LHCN-M2 (cell line): ENCODE measurements around the gene OR51B2. TPM values are rescaled to one million over a fixed set of nuclear protein-coding genes. Genes with fewer than 3 reads are reported as not detected.
A peak's percentile ranks its signal among the peaks of the same experiment; 100 is the strongest.

Experiments
- DNase-seq: peaks from one replicate; pipeline ENCODE4 v3.0.0-alpha.2; 2012; ENCODE audit warnings: low read depth
- total RNA-seq: library from RNA; depleted of rRNA; stranded (reverse); fragments of >200 nt; gene quantifications from 2 replicates; pipeline ENCODE4 v1.2.3, GENCODE V29; 2014; rRNA removed

The OR51B2 gene
- total RNA-seq, 1 experiment from 2014 or later = not detected

- no peak for DNase-seq
These were observed 40.2 kb downstream of the OR51B2 start for GRCh38 chr11:5283882-5284281.

- no peak for DNase-seq
These were observed 41.0 kb downstream of the OR51B2 start for GRCh38 chr11:5283086-5283485.

- DNase-seq = no peak
These were observed 41.5 kb downstream of the OR51B2 start for GRCh38 chr11:5282628-5283027.

- DNase-seq = no peak
These were observed 42.5 kb downstream of the OR51B2 start for GRCh38 chr11:5281596-5281995.

GRCh38 chr11:5280582-5281102 lies 43.5 kb downstream of the OR51B2 start:
- peak; percentile 100 for DNase-seq

GRCh38 chr11:5279471-5280090 lies 44.5 kb downstream of the OR51B2 start:
- DNase-seq = no peak

GRCh38 chr11:5277807-5278382 lies 46.2 kb downstream of the OR51B2 start:
- DNase-seq = no peak

- no peak for DNase-seq
These were observed 47.4 kb downstream of the OR51B2 start for GRCh38 chr11:5276697-5277096.

GRCh38 chr11:5275369-5276110 lies 48.6 kb downstream of the OR51B2 start:
- DNase-seq = no peak

- no peak for DNase-seq
These were observed 49.7 kb downstream of the OR51B2 start for GRCh38 chr11:5274395-5274794.

Other genes starting within 250 kb of the OR51B2 start
- not detected in 2 replicates for gene OR52A5, start 185.9 kb downstream of the OR51B2 start, total RNA-seq
- gene OR52A1, start 169.5 kb downstream of the OR51B2 start, total RNA-seq = not detected in 2 replicates
- gene OR51V1, start 123.6 kb downstream of the OR51B2 start, total RNA-seq = not detected in 2 replicates
- not detected in 2 replicates for gene HBB, start 97.2 kb downstream of the OR51B2 start, total RNA-seq
- not detected in 2 replicates for gene HBD, start 89.8 kb downstream of the OR51B2 start, total RNA-seq
- not detected in 2 replicates for gene HBG1, start 74.4 kb downstream of the OR51B2 start, total RNA-seq
- not detected in 2 replicates for gene HBG2, start 69.5 kb downstream of the OR51B2 start, total RNA-seq
- not detected in 2 replicates for gene HBE1, start 54.4 kb downstream of the OR51B2 start, total RNA-seq
- not detected in 2 replicates for gene OR51B4, start 22.4 kb downstream of the OR51B2 start, total RNA-seq
- not detected in 2 replicates for gene OR51B5, start 19.2 kb upstream of the OR51B2 start, total RNA-seq
- not detected in 2 replicates for gene OR51B6, start 27.2 kb upstream of the OR51B2 start, total RNA-seq
- not detected in 2 replicates for gene OR51M1, start 59.5 kb upstream of the OR51B2 start, total RNA-seq
- gene OR51Q1, start 97.8 kb upstream of the OR51B2 start, total RNA-seq = not detected in 2 replicates
- gene OR51I1, start 117.2 kb upstream of the OR51B2 start, total RNA-seq = not detected in 2 replicates
- gene OR51I2, start 125.0 kb upstream of the OR51B2 start, total RNA-seq = not detected in 2 replicates
- gene OR52D1, start 164.4 kb upstream of the OR51B2 start, total RNA-seq = not detected in 2 replicates
- gene UBQLN3, start 185.7 kb upstream of the OR51B2 start, total RNA-seq = not detected in 2 replicates
- 0.06 TPM in 1 of 2 replicates, not detected in the other for gene UBQLNL, start 192.4 kb upstream of the OR51B2 start, total RNA-seq
- gene OR52H1, start 224.2 kb upstream of the OR51B2 start, total RNA-seq = not detected in 2 replicates